NCI-H2196 treated with DMSO at 0.1 percent for 48 hours (cell line): ENCODE data around the gene TRPC4.

ENCODE experiments used
- DNase-seq: peaks from one replicate; lab custom pipeline; 2025; ENCODE audit not compliant: unreplicated experiment; lab: John Stamatoyannopoulos, UW

TRPC4 gene

DNA sequence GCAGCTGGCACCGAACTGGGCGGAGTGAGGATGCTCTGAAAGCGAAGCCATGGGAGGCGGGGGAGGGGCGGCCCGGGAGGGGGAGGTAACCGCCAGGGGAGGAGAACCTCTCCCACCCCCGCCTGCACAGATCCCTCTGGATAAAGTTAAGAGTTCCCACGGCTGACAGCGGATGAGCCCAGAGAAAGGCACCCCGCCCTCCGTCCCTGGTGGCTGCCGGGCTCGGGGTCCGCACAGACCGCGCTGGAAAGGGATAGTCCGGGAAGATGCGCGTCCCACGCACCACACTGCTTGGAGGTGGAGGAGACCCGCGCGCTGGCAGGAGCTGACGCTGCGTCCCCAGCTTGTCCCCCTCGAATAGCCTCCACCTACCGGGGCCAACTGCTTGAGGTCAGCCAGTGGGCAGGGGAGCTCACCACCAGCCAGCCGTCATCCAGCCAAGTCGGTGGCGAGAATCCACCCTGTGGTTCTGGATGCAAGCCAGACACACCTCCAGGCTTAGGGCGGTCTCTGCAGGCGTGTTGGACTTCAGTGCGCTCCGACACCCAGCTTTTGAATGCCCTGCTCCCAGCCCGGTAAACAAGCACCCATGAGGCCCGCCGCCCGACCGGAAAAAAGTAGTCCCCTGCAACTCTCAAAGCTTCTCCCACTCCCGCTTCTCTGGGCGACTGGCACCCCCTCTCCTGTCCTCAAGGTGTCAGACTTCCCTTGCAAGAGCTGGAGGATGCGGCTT lies at the start of gene TRPC4:
Gene TRPC4, minus strand, starts transcription at position 17 of the 733 bp plus-strand sequence. CDS start 86,439 bp downstream, outside the sequence.
- DNase-seq = no peak

DNA sequence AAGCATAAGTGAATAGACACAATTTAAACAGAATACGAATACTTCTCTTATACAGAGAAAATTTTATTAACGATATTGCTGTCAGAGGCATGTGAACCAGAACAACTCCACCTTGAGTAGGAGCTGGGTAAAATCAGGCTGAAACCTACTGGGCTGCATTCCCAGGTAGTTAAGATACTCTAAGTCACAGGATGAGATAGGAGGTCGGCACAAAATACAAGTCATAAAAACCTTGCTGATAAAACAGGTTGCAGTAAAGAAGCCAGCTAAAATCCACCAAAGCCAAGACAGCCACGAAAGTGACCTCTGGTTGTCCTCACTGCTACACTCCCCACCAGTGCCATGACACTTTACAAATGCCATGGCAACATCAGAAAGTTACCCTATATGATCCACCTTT lies 49.2 kb upstream of the TRPC4 start:
- DNase-seq = no peak

DNA sequence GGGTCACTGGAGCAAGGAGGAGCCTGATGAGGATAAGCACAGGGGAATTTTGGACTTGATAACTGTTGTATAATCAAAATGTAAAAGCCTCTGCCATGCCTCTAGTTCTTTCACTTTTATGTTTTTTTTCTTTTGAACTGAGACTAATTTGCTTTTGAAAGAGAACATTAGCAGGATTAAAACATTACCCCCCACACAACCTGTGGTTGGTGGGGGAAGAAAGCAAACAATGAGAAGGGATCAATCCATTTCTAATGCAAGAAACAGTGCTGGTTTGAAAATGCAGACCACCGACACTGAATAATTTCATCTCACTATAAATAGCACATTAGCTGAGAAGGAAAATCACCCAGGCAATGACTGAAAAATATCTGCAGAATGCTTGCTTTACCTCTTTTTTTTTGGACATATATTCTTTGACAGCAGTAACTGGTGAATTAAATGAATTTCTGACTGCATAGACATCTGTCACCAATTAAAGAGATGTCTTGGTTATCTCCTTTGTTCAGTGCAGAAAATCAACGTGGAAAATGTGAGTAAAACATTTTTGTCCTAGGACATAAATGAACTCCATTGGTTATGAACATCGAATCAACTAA lies 48.6 kb upstream of the TRPC4 start:
- DNase-seq = no peak

DNA sequence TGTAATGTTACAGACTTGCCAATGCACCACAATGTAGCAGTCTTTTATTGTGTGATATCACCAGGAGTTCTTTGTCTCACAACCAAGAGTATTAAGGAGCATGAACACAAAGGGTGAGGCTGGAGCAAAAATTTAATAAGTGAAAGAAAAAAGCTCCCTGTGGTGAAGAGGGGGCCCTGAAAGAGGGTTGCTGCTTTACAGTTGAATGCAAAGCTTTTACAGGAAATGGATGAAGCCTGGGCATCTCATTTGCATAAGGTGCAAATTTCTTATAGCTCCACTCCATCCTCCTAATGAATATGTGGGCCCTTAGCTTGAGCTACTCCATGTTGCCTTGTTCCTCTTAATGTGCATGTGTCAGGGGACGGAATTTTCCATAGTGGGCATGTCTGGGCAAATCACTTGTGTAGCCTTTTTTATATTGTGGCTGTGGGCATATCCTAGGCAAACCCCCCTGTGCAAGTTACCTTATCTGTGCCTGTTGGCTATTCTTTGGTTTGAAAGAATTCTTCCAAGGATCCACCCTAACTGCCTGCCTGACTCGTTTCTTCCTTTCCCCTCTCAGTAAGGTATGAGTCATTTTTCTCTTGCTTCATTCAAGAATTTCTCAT lies 45.3 kb upstream of the TRPC4 start:
- no peak for DNase-seq

DNA sequence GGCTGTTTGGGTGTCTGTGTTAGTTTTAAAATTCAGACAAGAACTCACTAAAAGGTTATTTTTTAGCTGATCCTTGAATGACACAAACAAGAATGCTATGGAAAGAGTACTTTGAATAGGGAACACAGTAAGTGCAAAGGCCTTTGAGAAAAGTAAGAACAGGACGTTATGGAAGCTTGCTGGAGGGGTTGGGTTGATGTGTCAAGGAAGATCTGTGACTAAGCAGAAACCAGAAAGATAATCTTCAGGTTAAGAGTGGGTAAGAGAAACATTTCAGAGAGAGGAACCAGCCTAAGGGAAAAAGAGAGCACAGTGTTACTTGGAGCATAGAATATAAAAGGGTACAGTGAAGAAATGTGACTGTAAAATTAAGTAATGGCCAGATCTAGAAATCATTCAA lies 41.2 kb upstream of the TRPC4 start:
- no peak for DNase-seq

GRCh38 chr13:37906880-37907279 lies 37.3 kb upstream of the TRPC4 start:
- DNase-seq = no peak

- DNase-seq = no peak
These were observed 36.2 kb upstream of the TRPC4 start for GRCh38 chr13:37905736-37906135.

DNA sequence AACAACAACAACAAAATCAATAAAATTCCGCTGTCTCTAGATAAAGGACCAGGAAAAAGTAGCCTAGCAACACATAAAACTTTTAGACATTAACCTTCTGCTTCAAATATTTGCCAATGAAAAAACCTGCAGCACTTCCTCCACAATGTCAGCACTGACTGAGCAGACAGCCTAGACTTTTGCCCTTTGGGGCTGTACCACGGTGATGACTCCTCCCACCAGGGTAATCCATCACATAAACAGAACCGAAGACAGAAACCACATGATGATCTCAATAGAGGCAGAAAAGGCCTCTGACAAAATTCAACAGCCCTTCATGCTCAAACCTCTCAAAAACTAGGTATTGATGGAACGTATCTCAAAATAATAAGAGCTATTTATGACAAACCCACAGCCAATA lies 30.2 kb upstream of the TRPC4 start:
- no peak for DNase-seq

GRCh38 chr13:37893321-37893720 lies 23.7 kb upstream of the TRPC4 start:
- DNase-seq = no peak

DNA sequence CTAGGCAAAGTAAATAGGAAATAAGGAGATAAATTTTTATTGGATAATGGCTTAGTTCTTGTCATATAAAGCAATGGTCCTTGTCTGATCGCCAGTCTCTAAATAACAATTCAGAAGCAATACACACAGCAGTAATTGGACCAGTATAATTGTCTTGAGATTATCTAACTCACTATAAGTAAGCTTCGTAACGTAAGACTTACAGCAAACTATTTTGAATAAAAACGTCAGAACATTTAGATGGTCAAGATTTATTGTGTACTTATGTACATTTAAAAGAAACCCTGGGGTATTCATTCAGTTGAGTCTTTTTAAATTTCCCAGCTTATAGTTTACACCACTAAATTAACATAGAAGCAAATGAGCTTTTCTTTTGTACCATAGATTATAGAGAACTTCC lies 20.2 kb upstream of the TRPC4 start:
- no peak for DNase-seq

- DNase-seq = no peak
These were observed 19.5 kb upstream of the TRPC4 start for GRCh38 chr13:37889102-37889501.

- no peak for DNase-seq
These were observed 17.3 kb upstream of the TRPC4 start for GRCh38 chr13:37886879-37887278.

- no peak for DNase-seq
These were observed 15.1 kb upstream of the TRPC4 start for GRCh38 chr13:37884674-37885073.

DNA sequence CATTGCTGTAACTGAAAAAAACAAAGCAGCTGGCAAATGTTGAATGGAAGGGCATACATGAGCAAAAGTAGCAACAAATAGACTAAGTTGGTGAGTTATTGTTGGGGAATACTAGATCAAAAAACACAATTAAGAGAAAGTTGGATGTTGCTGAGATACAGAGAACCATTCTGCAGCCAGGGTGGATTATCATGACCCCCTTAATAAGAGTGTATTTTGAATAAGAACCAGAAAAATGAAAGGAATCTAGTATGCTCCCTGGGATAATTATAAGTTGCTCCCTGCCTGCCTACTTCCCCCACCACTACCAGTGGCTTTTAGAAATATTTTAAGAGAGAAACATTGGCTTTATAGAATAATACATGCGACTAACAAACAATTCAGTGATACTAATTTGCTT lies 14.5 kb upstream of the TRPC4 start:
- DNase-seq = no peak

DNA sequence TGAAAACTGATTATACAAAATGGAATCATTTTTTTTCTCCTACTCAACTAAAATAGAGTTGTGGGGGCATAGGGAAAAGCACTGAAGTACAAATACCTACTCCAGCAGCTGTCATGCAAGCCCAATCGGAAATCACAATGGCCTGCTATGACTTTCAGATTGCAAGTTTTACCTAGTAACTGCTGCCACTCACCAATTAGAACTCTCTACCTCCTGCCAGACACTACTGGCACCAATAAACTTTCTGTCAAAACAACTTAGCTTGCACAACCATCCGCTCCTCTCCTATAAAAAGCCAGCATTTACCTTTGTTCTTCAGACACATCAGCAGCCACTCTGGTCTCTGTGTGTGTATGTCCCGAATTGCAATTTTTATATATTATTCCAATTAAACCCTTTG lies 9.3 kb upstream of the TRPC4 start:
- DNase-seq = no peak

GRCh38 chr13:37878496-37878895 lies 8.9 kb upstream of the TRPC4 start:
- no peak for DNase-seq

GRCh38 chr13:37870895-37871550 lies 1.5 kb upstream of the TRPC4 start:
- no peak for DNase-seq

GRCh38 chr13:37870489-37870845 lies 895 bp upstream of the TRPC4 start:
- DNase-seq = no peak

GRCh38 chr13:37869506-37869755 lies 141 bp downstream of the TRPC4 start:
- no peak for DNase-seq

DNA sequence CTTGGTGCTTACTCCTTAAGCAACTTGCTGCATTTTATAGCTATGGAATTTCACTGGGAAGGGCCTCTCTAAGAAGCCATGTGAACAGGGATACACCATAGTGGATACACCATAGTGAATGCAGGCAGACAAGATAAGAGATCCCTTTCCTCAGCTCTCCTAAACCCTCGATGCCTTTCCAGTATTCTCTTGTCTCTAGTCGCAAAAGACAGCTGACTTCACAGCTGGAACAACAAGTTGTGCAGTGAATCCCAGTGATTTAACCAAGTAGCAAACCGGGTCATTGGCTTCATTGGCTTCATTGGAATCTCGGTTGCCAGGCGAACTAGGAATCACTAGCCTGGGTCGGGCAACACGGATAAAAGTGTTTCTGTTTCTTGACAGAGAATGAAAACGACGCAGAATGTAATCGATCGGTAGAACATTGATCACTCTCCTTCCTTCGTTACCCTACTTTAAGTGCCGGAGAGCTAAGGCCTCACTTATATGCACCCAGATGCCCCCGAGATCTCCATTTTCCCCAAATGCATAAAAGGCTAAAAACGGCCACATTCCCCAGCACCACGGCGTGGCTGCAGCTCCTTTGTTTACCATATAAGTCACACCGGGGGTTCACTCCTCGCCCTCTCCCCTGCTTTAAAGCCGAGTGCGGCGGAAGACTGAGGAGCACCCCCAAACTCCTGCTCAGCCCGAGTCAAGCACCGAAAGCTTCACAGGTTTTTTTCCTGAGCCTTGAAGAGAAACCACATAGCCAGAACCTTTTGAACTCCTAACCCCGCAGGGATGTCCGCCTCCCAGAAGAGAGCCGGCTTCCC lies 674 bp downstream of the TRPC4 start:
- no peak for DNase-seq

GRCh38 chr13:37863708-37864107 lies 5.9 kb downstream of the TRPC4 start:
- DNase-seq = no peak

- no peak for DNase-seq
These were observed 34.2 kb downstream of the TRPC4 start for GRCh38 chr13:37835392-37835791.
